Cardiac septum (tissue), 1 donor: ENCODE results near the gene TBC1D19. TPM values are rescaled to one million over a fixed set of nuclear protein-coding genes. Genes with fewer than 3 reads are reported as not detected.
"Not testable (repeated sequence)": the region's sequence is repeated elsewhere in the genome, so short reads cannot be mapped to it uniquely, and the experiment has no call there.

ENCODE experiments used
- DNase-seq: peaks from one replicate; pipeline ENCODE4 v3.0.0-alpha.2; 2020; ENCODE audit warnings: low spot score
- intact Hi-C: fragments of 100-400 bp; cut with DNase I; formaldehyde crosslinking; loops from one replicate; pipeline ENCODE4 v1.14.0; 2022
- total RNA-seq: library from RNA; stranded (reverse); fragmentation: NEBNext Ultra II Directional; extraction: Animal tissue kit (Norgen Biotek cat#: 25700); gene quantifications from one replicate; pipeline ENCODE4 v1.2.1, GENCODE V29; 2021
- donor health status: DM: no; HTN: no; CAD: no.

TBC1D19 gene
- total RNA-seq, 1 donor from 2014 or later = 8.9 TPM

DNA sequence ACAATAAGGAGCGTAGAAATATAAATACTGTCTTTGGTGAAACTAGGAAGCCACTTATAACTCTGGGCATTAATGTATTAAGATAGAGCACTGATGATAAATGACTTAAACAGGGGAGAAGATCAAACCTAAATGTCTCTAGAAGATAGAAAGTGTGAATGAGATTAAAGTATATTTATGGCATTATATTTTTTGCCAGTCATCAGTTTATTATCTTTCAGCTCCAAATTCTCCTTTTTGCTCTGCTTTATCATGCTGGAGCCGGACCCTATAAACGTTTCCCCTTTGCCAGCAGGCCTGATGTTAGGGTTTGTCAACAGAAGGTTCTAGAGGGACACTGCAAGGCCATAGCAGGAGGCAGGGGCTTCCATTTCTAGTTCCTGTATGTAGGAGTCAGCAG lies 76.4 kb downstream of the TBC1D19 start:
- intact Hi-C loops = no loop called here
- DNase-seq = no peak

DNA sequence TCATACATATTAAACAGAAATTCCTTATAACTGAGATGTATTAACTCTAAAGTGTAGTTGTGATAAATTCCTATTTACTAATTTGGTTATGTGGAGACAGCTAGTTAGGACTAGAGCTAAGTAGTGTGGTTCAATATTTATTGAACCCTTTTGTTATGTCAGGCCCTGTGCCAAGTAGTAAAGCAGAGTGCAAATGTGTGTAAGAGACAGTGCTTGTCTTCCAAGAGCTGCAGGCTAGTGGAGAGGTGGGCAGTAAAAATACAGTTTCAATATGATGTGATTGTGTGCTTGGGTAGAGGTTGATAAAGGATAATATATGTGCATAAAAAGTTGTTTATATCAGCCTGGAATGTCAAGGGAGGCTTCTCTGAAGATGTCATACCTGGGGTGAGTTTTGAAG lies 80.0 kb downstream of the TBC1D19 start:
- DNase-seq = no peak
- intact Hi-C loops = no loop called here

- intact Hi-C loops = no loop called here
- no peak for DNase-seq
Observed at GRCh38 chr4:26670903-26671537, 87.1 kb downstream of the TBC1D19 start.

DNA sequence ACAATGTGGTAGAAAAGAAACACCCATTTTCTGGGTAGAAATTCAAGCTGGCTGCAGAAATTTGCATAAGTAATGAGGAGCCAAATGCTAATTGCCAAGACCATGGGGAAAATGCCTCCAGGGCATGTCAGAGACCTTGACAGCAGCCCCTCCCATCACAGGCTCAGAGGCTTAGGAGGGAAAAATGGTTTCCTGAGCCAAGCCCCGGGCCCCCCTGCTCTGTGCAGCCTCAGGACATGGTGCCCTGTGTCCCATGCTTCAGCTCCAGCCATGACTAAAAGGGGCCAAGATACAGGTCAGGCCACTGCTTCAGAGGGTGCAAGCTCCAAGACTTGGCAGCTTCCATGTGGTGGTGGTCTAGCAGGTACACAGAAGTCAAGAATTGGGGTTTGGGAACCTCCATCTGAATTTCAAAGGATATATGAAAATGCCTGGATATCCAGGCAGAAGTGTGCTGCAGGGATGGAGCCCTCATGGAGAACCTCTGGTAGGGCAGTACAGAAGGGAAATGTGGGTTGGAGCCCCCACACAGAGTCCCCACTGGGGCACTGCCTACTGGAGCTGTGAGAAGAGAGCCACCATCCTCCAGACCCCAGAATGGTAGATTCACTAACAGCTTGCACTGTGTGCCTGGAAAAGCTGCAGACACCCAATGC lies 95.3 kb downstream of the TBC1D19 start:
- intact Hi-C loops, DNase-seq: not testable (repeated sequence)

GRCh38 chr4:26682436-26682835 lies 98.6 kb downstream of the TBC1D19 start:
- DNase-seq = no peak
- intact Hi-C loops = no loop called here

- intact Hi-C loops = no loop called here
- DNase-seq = no peak
Observed at GRCh38 chr4:26685250-26685649, 101.4 kb downstream of the TBC1D19 start.

DNA sequence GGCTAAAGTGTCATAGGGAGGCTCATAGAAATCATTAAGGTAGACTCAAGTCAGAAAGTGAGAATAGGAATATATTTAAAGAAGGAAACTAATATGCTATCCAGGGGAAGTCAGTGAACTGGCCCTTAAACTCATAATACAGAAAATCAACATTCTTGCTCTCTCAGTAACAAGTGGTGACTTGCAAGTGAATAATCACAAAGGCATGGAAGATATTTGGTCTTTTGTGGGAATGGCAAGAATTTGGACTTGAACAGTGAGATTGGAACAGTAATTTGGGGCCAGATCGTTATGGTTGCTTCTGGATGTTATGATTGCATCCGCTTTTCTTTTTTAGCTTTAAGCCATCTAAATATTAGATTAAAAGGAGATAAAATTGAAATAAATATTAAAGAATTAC lies 103.8 kb downstream of the TBC1D19 start:
- intact Hi-C loops = no loop called here
- no peak for DNase-seq

GRCh38 chr4:26690506-26690905 lies 106.6 kb downstream of the TBC1D19 start:
- intact Hi-C loops = no loop called here

GRCh38 chr4:26692014-26692726 lies 108.3 kb downstream of the TBC1D19 start:
- intact Hi-C loops = no loop called here
- no peak for DNase-seq

More at GRCh38 chr4:26690506-26690905, 106.6 kb downstream of the TBC1D19 start:
- DNase-seq = no peak

DNA sequence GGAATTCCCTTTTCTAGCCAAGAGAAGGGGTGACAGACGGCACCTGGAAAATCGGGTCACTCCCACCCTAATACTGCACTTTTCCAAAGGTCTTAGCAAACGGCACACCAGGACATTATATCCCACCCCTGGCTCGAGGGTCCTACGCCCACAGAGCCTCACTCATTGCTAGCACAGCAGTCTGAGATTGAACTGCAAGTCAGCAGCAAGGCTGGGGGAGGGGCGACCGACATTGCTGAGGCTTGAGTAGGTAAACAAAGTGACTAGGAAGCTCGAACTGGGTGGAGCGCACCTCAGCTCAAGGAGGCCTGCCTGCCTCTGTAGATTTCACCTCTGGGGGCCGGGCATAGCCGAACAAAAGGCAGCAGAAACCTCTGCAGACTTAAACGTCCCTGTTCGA lies 110.2 kb downstream of the TBC1D19 start:
- intact Hi-C loops, DNase-seq: not testable (repeated sequence)

- intact Hi-C loops = no loop called here
Observed at GRCh38 chr4:26700110-26700509, 116.2 kb downstream of the TBC1D19 start.

GRCh38 chr4:26701095-26701494 lies 117.2 kb downstream of the TBC1D19 start:
- intact Hi-C loops = no loop called here
- DNase-seq = no peak

More at GRCh38 chr4:26700110-26700509, 116.2 kb downstream of the TBC1D19 start:
- DNase-seq = no peak

DNA sequence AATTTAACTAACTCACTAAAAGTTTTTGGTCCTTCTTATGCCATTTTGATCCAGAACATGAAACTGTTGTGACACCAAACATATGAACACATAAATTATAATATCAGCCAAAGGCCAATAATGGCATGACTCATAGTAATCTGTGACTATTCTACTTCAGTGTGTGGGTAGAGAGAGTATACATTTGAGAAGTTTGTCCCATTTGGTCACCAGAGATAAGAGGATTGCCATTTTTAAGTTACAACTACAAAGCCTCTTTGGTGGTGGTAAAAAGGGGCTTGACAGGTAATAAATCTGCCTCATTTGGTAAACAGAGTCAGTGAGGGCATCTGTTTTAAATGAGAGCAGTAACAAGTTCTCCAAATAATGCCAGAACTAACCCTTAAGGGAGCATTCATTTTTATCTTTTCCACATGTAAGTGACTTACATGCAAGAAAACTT lies 117.9 kb downstream of the TBC1D19 start:
- intact Hi-C loops = no loop called here
- no peak for DNase-seq

- no peak for DNase-seq
- intact Hi-C loops = no loop called here
Observed at GRCh38 chr4:26707342-26707741, 123.5 kb downstream of the TBC1D19 start.

DNA sequence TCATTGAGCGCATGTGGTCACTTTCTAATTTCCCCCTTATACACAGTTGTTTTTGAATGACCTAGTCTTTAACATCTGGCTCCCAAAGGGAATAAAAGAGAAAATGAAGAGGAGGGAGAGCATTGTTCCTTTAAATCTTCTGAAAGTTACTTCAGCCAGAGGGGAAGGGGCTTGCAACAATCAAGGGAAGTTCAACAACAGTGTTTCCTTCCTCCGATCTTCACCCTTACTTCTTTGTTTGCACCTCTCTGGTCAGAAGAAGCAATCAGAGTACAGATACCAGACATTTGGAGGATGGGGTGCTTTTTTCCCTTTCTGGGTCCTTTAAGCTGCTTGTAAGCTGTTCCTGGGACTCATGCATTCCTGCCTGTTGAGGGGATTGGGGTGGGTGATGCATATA lies 125.4 kb downstream of the TBC1D19 start:
- no peak for DNase-seq
- intact Hi-C loops = no loop called here

DNA sequence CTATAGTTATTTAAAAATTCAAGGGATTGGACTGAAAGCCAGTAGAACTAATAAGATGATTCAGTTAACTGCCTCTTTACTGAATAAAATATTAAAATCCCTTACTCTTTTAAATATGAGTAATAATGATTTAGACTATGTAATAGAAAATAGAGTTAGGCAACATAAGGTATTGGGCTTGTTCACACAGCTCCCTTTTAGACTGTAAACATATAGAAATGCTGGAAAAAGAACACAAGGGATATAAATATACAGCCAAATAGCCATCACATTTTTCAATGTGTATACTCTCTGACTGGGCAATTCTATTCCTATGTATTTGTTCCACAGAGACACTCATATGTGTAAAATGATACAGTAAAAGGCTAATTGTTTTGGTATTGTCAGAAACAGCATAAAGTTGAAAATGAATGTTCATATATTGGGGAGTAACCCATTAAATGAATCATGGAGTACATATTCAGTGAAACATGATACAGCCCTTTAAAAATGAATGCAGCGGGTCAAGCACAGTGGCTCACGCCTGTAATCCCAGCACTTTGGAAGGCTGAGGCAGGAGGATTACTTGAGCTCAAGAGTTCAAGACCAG lies 129.8 kb downstream of the TBC1D19 start:
- DNase-seq = no peak
- intact Hi-C loops = no loop called here

DNA sequence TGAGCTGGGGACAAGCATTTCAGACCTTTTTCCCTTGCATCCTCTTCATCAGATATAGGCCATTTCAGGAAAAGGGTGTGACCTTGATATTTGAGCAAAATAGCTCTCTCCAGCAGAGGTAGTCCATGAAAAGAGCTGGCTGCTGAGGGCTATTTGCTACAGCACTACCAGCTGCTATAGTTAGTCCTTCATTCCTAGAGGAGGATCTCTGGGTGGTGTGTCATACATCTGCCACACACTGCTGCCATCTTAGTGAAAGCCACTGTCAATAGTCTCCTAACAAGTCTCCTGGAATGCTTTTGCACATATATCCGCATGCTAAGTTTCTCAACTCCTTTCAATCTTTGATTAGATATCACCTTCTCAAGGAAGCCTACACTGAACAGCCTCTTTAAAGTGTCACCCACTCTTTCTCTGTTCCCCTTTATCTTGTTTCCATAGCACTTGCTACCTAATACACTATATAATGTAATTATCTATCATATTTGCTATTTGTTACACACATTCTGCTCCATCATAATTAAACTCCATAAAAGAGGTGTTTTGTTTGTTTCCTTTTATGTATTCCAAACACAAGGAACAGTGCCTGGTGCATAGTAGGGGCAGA lies 131.9 kb downstream of the TBC1D19 start:
- DNase-seq = no peak
- intact Hi-C loops = no loop called here

GRCh38 chr4:26717332-26717731 lies 133.4 kb downstream of the TBC1D19 start:
- DNase-seq = no peak
- intact Hi-C loops = no loop called here

DNA sequence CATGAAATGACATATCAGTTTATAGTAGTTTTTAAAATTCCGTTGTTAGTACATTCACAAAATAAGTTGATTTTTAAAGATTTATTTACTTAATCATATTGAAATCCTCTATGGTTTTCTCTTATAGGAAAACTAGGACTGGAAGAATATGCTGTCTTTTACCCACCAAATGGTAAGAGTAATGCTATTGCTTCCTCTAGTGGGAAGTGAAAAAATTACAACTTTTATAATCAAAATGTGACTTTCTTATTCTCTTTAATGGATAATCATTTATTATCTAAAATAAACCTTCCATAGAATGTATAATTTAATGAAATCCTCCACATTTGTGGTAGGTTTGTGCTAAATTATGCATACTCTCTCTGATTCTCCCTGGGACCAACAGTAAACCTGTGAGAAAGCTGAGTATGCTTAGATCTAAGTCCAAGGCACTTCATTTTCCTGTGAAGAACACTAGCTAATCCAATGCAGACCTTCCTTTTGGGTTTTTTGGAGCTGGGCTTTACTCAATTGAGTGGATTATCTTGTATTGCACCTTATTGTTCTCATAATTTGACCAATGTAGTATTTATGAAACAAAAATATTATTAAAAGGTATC lies 136.2 kb downstream of the TBC1D19 start:
- intact Hi-C loops = loop anchor here (5.0 kb wide), 1 partner anchor 263 kb away; no protein-coding TSS in a partner anchor
- DNase-seq = no peak
